HepG2 (cell line): ENCODE data around the gene SPTBN5. TPM values are rescaled to one million over a fixed set of nuclear protein-coding genes. Genes with fewer than 3 reads are reported as not detected.

Experiments
- ATAC-seq: fragments of 200-7000 bp; cut with Tn5 transposase; 3 replicates; pipeline ENCODE4 v1.9.1; 2020; ENCODE audit warnings: mild to moderate bottlenecking, moderate library complexity
- BruUV-seq: library from RNA; stranded (reverse); fragments of 400-500 nt; replicated peaks from 2 replicates; lab custom pipeline; 2021; lab: Mats Ljungman, UMichigan
- CTCF ChIA-PET: fragments of 300-600 bp; formaldehyde crosslinking; extraction: SDS; loops from one replicate; lab custom pipeline; 2021; ENCODE audit warnings: low total read pairs, inconsistent platforms, low intra/inter-chr PET ratio; lab: Yijun Ruan, JAX
- POLR2A ChIA-PET: fragments of 350-600 bp; sonication (Branson Sonifier 250); formaldehyde crosslinking; loops from one replicate; lab custom pipeline; 2020; ENCODE audit warnings: antibody characterized with exemption, inconsistent platforms; lab: Yijun Ruan, JAX
- DNase-seq: peaks from one replicate; pipeline ENCODE4 v3.0.0-alpha.2; 2015; ENCODE audit warnings: low spot score
- FAIRE-seq: peaks from 3 replicates; lab custom pipeline; 2011; peaks lifted over from hg19 to GRCh38; lab: Jason Lieb, UNC
- H2AFZ ChIP-seq: one replicate; pipeline ENCODE4 v1.6.1; 2011; ENCODE audit warnings: low read length, inconsistent platforms
- H3K27ac ChIP-seq: fragments of 300-600 bp; 3 replicates; pipeline ENCODE4 v1.8.0; 2011; ENCODE audit warnings: mixed run types, mild to moderate bottlenecking, mixed read lengths, low read length, inconsistent platforms; ENCODE audit not compliant: insufficient read depth; ENCODE audit errors: extremely low read length
- H3K27me3 ChIP-seq, 2 experiments: fragments of 200-600 bp in 1 of 2; 2 replicates in 1 of 2; 3 replicates in 1 of 2; pipeline versions ENCODE4 v1.6.0 to v1.8.0; 2011; ENCODE audit warnings: low read length in 2 of 2, mild to moderate bottlenecking in 2 of 2, moderate library complexity in 2 of 2, inconsistent platforms in 1 of 2; ENCODE audit not compliant: insufficient read depth in 2 of 2, control insufficient read depth in 1 of 2
- H3K36me3 ChIP-seq, 2 experiments: fragments of 200-600 bp in 1 of 2; replicated peaks in 1 of 2; 2 replicates in 1 of 2; 3 replicates in 1 of 2; pipeline versions ENCODE4 v1.5.1 to v1.8.0; 2011; ENCODE audit warnings: low read length in 2 of 2, inconsistent platforms in 1 of 2; ENCODE audit not compliant: insufficient read depth in 2 of 2, control insufficient read depth in 1 of 2
- H3K4me1 ChIP-seq: 2 replicates; pipeline ENCODE4 v1.5.1; 2012; ENCODE audit warnings: low read length, inconsistent platforms; ENCODE audit not compliant: insufficient read depth
- H3K4me2 ChIP-seq: 2 replicates; pipeline ENCODE4 v1.6.0; 2011; ENCODE audit warnings: low read depth, low read length, inconsistent platforms
- H3K4me3 ChIP-seq, 3 experiments: fragments of 200-600 bp in 1 of 3; sonication (generic), shearing (Covaris generic) in 1 of 3; replicated peaks in 1 of 3; 2 replicates each; pipeline ENCODE4 v1.5.1; 2011 to 2016; ENCODE audit warnings: low read length in 3 of 3, inconsistent platforms in 2 of 3, low read depth in 2 of 3, mild to moderate bottlenecking in 2 of 3, control low read depth in 1 of 3, mixed read lengths in 1 of 3; ENCODE audit not compliant: insufficient read depth in 1 of 3
- H3K79me2 ChIP-seq: one replicate; pipeline ENCODE4 v1.6.1; 2011; ENCODE audit warnings: low read length, inconsistent platforms; ENCODE audit not compliant: insufficient read depth
- H3K9ac ChIP-seq: 2 replicates; pipeline ENCODE4 v1.6.0; 2011; ENCODE audit warnings: mild to moderate bottlenecking, low read depth, low read length, inconsistent platforms; ENCODE audit not compliant: insufficient read depth
- H3K9me3 ChIP-seq: 2 replicates; pipeline ENCODE4 v1.5.1; 2012; ENCODE audit warnings: mild to moderate bottlenecking, low read length
- H4K20me1 ChIP-seq: 2 replicates; pipeline ENCODE4 v1.6.0; 2011; ENCODE audit warnings: inconsistent platforms, mild to moderate bottlenecking, low read length, moderate library complexity; ENCODE audit not compliant: insufficient read depth
- FIP1L1 ChIP-seq: fragments of 200-400 bp; formaldehyde crosslinking; IDR thresholded peaks from 2 replicates; pipeline ENCODE4 v1.6.1; 2018; ENCODE audit warnings: low read depth, mild to moderate bottlenecking, low read length, moderate library complexity, borderline replicate concordance; ENCODE audit not compliant: insufficient read depth
- FOSL1 ChIP-seq: sonication (generic); formaldehyde crosslinking; IDR thresholded peaks from 2 replicates; pipeline ENCODE4 v1.9.0; 2021; ENCODE audit warnings: missing genetic modification reagents, borderline replicate concordance
- IKZF4 ChIP-seq: sonication (generic); formaldehyde crosslinking; IDR thresholded peaks from 2 replicates; pipeline ENCODE4 v1.5.1; 2020; ENCODE audit warnings: borderline replicate concordance, mild to moderate bottlenecking, low read depth, missing genetic modification reagents; ENCODE audit errors: not compliant biosample characterization
- IRF1 ChIP-seq: sonication (generic); formaldehyde crosslinking; IDR thresholded peaks from 2 replicates; pipeline ENCODE4 v1.4.0; 2020; ENCODE audit warnings: low read depth, mild to moderate bottlenecking, missing genetic modification reagents
- MIER2 ChIP-seq: IDR thresholded peaks from 2 replicates; pipeline ENCODE4 v1.6.1; 2016; ENCODE audit warnings: missing biosample characterization, missing genetic modification reagents
- MXD1 ChIP-seq: sonication (generic); formaldehyde crosslinking; IDR thresholded peaks from 2 replicates; pipeline ENCODE4 v1.4.0; 2020; ENCODE audit warnings: mild to moderate bottlenecking, missing genetic modification reagents
- MYPOP ChIP-seq: sonication (generic); formaldehyde crosslinking; IDR thresholded peaks from 2 replicates; pipeline ENCODE4 v1.8.1; 2023; ENCODE audit warnings: mild to moderate bottlenecking, moderate library complexity, missing genetic modification reagents
- POGZ ChIP-seq: sonication (generic); formaldehyde crosslinking; IDR thresholded peaks from 2 replicates; pipeline ENCODE4 v1.4.0; 2020; ENCODE audit warnings: mild to moderate bottlenecking, missing genetic modification reagents
- SAP130 ChIP-seq: IDR thresholded peaks from 2 replicates; pipeline ENCODE4 v1.6.1; 2016; ENCODE audit warnings: low read depth
- ZNF296 ChIP-seq: sonication (generic); formaldehyde crosslinking; conservative IDR thresholded peaks from 2 replicates; pipeline ENCODE4 v1.5.0; 2020; ENCODE audit warnings: mild to moderate bottlenecking, missing genetic modification reagents
- ZNF850 ChIP-seq: sonication (generic); formaldehyde crosslinking; conservative IDR thresholded peaks from 2 replicates; pipeline ENCODE4 v1.9.0; 2021; ENCODE audit warnings: mild to moderate bottlenecking, missing genetic modification reagents
- ZSCAN25 ChIP-seq: sonication (generic); formaldehyde crosslinking; IDR thresholded peaks from 2 replicates; pipeline ENCODE4 v1.8.0; 2022; ENCODE audit warnings: mild to moderate bottlenecking, missing genetic modification reagents
- WGBS: methylation state at CpG from one replicate; pipeline ENCODE4 v1.1.6; 2017; ENCODE audit warnings: low lambda C conversion rate; 5-methylcytosine and 5-hydroxymethylcytosine counted together
- in situ Hi-C: cut with HindIII; loops from 2 replicates; pipeline ENCODE4 v1.10.0; 2017; ENCODE audit warnings: low pct_unique_long_range_greater_than_20kb; ENCODE audit not compliant: extremely low pct_ligation_motif_present
- intact Hi-C: fragments of 100-400 bp; cut with micrococcal nuclease; formaldehyde crosslinking; loops from one replicate; pipeline ENCODE4 v1.10.0; 2022; ENCODE audit not compliant: unreplicated experiment
- polyA plus RNA-seq, 8 experiments: library from polyadenylated mRNA; depleted of rRNA in 3 of 8; stranded (reverse) in 7 of 8; unstranded in 1 of 8; fragments of >200 nt; fragmentation: Illumina TruSeq in 4 of 8; extraction: Trizol in 4 of 8; gene quantifications; 2 replicates each; pipeline versions ENCODE4 v1.2.1 to v1.2.3, GENCODE V29; 2011 to 2016; ENCODE audit warnings: low read depth in 4 of 8, missing spikeins in 1 of 8, mixed read lengths in 1 of 8; ENCODE audit not compliant: insufficient read depth in 1 of 8
- total RNA-seq, 5 experiments: library from RNA; depleted of rRNA; stranded (reverse); fragments of >200 nt; fragmentation: Illumina TruSeq; extraction: Trizol; gene quantifications; 2 replicates each; pipeline ENCODE4 v1.2.3, GENCODE V29; 2016; ENCODE audit warnings: low read depth in 1 of 5

SPTBN5 gene
- total and polyA plus RNA-seq, 2 of the 13 experiments (the other 11 are each of a cell fraction or from before 2014, with no cell fraction given): 0.01 to 0.07 TPM

GRCh38 chr15:41936649-41937567 lies 43.1 kb upstream of the SPTBN5 start:
- H3K27me3 ChIP-seq: no peaks in the 10 kb centered on the region
- BruUV-seq: no TSS peak
- no peak overlapping the region for H3K27ac ChIP-seq
- no peak overlapping the region for H3K9ac ChIP-seq
- POLR2A ChIA-PET: no interaction called here
- no peak overlapping the region for H3K4me3 ChIP-seq
- TF ChIP-seq SAP130 (CRISPR knock-in tag) (no peak), IKZF4 (CRISPR knock-in tag) (no peak), MIER2 (no peak), ZSCAN25 (CRISPR knock-in tag) (no peak), FIP1L1 (no peak), MYPOP (CRISPR knock-in tag) (no peak), IRF1 (no peak), POGZ (no peak), FOSL1 (CRISPR knock-in tag) (no peak), ZNF296 (no peak), MXD1 (CRISPR knock-in tag) (no peak), ZNF850 (CRISPR knock-in tag) (no peak)
- no peaks in the 10 kb centered on the region for H3K4me1 ChIP-seq
- no peaks in the 10 kb centered on the region for H3K79me2 ChIP-seq
- H3K36me3 ChIP-seq: peaks cover 2 to 6% of the 10 kb centered on the region in 2 experiments; a peak in 2 of 5 replicates
- no peaks in the 10 kb centered on the region for H4K20me1 ChIP-seq
- DNase-seq (no peak), ATAC-seq (no peak), FAIRE-seq (no peak)
- H3K4me2 ChIP-seq: no peak overlapping the region
- CTCF ChIA-PET: no interaction called here
- in situ Hi-C loops: no loop called here
- no peaks in the 10 kb centered on the region for H3K9me3 ChIP-seq
- H2AFZ ChIP-seq: no peak overlapping the region
- 91% methylated on average over 18 of the region's 19 CpGs for WGBS
- intact Hi-C loops: no loop called here
